Measurements from ENCODE around the gene LMOD1. TPM values are rescaled to one million over a fixed set of nuclear protein-coding genes. Genes with fewer than 3 reads are reported as not detected.
A peak's percentile ranks its signal among the peaks of the same experiment; 100 is the strongest.

The LMOD1 gene
- total RNA-seq, 6 experiments from 2014 or later, result 1.1 to 3.5 (median 2.1) TPM

DNA sequence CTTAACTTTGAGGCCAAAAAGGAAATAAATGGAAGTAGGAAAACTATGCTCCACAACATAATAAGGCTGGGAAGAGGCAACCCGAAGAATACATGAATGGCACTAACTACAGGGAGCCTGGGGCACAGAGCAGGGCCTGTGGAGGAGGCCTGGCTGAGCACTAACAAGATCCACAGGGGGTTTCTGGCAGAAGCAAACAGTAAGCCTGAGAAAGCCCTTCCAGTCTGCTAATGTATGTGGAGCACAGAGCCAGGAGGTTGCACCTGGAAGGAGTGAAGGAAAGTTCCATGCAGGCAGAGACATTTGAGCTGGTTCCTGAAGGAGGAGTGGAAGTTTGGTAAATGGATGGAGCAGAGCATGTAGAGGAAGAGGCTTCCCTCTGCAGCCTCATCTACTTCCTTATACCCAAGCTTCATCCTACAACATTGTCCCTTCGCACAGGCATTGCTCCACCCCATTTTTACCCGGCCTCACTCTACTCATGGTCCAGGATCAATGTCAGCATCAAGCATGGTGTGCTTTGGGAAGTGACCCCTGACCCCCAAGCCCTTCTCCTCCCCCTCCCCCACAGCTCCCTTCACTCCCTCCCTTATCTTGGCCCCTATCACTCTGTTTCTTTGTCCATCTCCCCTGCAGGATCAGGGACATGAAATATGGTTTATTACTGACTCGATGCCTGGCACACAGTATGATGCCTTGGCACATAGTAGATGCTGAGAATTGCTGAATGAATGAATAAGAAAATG, 34.3 kb downstream of the LMOD1 start:
- DNase-seq, result no peak
- Histone ChIP-seq H3K36me3 (no peaks in the 10 kb centered on the region), H3K4me1 (no peaks in the 10 kb centered on the region), H3K27me3 (no peaks in the 10 kb centered on the region), H3K4me3 (no peak overlapping the region), H3K27ac (no peak overlapping the region), H3K9me3 (no peaks in the 10 kb centered on the region)
- no peak for ATAC-seq
- 77% methylated on average over 2 of the region's 4 CpGs for WGBS (ENCODE audit: insufficient coverage, low coverage, low lambda C conversion rate, missing lambda C conversion rate)
- intact Hi-C loops (cut with DNase I), result no loop called here
- no peak for TF ChIP-seq POLR2A (IDR thresholded peaks at IDR 0.05)
- TF ChIP-seq, protein P1, sequence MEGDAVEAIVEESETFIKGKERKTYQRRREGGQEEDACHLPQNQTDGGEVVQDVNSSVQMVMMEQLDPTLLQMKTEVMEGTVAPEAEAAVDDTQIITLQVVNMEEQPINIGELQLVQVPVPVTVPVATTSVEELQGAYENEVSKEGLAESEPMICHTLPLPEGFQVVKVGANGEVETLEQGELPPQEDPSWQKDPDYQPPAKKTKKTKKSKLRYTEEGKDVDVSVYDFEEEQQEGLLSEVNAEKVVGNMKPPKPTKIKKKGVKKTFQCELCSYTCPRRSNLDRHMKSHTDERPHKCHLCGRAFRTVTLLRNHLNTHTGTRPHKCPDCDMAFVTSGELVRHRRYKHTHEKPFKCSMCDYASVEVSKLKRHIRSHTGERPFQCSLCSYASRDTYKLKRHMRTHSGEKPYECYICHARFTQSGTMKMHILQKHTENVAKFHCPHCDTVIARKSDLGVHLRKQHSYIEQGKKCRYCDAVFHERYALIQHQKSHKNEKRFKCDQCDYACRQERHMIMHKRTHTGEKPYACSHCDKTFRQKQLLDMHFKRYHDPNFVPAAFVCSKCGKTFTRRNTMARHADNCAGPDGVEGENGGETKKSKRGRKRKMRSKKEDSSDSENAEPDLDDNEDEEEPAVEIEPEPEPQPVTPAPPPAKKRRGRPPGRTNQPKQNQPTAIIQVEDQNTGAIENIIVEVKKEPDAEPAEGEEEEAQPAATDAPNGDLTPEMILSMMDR (IDR thresholded peaks at IDR 0.05), result no peak

DNA sequence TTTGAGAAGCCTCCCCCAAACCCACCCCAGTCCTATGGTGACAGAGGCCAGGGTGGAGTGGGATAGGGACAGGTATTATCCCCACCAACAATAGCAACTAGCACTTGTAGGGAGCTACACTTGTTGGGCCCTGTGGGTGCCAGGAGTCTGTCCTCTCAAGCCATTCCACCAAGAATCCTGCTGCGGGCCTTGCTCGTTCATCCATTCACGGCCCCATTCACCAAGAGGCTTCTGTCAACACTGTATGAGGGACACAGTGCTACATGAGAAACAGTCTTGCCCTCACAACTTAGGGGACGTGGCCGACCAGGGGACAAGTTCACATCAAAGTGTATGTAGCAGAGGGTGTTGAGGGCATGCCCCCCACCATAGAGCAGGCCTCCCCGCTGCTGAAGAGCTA, 38.7 kb downstream of the LMOD1 start:
- WGBS (ENCODE audit: insufficient coverage, low coverage, low lambda C conversion rate, missing lambda C conversion rate), result no CpG with 5 or more reads among the region's 6 CpGs
- Histone ChIP-seq H3K36me3 (no peaks in the 10 kb centered on the region), H3K4me1 (peaks cover 0 to 19% (median 0%) of the 10 kb centered on the region in 4 donors), H3K27ac (no peak overlapping the region), H3K4me3 (no peak overlapping the region), H3K9me3 (no peaks in the 10 kb centered on the region), H3K27me3 (no peaks in the 10 kb centered on the region)
- no peak for DNase-seq
- intact Hi-C loops (cut with DNase I), result loop anchor here in 1 of 2 donors (10.0 kb wide), 1 partner anchor 217 kb away; the partner anchor contains the start of gene GPR37L1
- no peak for ATAC-seq
- no peak for TF ChIP-seq POLR2A (IDR thresholded peaks at IDR 0.05)
- TF ChIP-seq, protein P1 (IDR thresholded peaks at IDR 0.05), result no peak

DNA sequence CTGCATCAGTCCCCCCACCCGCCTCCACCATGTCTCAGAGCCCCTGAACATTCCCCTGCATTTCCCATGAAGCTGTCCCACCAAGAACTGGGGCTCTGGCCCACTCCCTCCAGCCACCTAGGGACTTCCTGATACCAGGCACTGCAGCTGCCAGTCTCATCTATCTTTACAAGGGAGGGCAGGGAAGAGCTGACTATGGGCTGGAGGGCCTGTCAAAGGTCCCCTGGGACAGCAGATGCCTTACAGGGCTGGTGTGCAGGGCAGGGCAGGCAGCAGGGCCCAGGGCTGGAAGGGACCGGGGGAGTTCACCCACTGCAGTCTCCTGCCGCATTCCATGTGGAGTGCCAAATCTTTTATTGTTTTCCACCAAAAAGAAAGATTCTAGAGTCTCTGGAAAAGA, 40.0 kb downstream of the LMOD1 start:
- intact Hi-C loops (cut with DNase I), result loop anchor here in 1 of 2 donors (10.0 kb wide), 1 partner anchor 218 kb away; the partner anchor contains the start of gene GPR37L1
- H3K27ac ChIP-seq, result no peak overlapping the region
- DNase-seq, result no peak

DNA sequence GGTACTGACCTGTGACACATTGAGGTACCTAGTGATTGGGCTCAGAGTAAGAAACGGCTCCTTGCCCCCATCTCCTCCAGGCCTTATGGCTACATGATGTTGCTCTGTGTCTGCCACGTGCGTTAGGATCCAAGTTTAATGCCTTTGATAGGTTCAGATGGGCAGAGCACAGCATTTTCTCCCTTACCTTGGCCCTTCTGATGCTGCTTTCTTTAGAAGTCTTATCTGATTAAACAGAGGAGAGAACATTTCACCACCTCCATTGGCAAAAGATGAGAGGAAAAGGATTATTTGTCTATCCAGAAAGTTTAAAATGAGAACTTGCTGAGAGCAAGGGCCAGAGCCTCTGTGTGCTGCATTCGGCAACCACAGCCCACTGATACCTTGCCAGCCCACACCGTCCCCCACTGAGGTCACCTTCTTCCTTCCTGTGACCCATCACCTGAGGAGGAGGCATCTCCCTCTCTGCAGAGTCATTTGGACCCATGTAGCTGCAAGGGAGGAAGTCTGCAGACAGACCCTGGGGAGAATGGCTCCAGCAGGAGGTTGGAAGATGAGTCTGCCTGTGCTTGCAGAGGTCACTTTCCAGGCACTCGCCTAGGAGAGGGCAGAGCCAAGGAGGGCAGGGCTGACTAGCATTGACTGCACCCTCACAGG, 41.0 kb downstream of the LMOD1 start:
- 19% methylated on average over 4 of the region's 6 CpGs for WGBS (ENCODE audit: insufficient coverage, low coverage, low lambda C conversion rate, missing lambda C conversion rate)
- ATAC-seq (peak; percentile 16 to 87 (median 71)), DNase-seq (peak in 1 of 3 donors; percentile 73)
- Histone ChIP-seq H3K27me3 (no peaks in the 10 kb centered on the region), H3K36me3 (no peaks in the 10 kb centered on the region), H3K9me3 (no peaks in the 10 kb centered on the region), H3K4me3 (no peak overlapping the region), H3K4me1 (peaks cover 0 to 19% (median 0%) of the 10 kb centered on the region in 4 donors), H3K27ac (peak overlapping the region; percentile 8 to 45 (median 8))
- intact Hi-C loops (cut with DNase I), result loop anchor here in 1 of 2 donors (10.0 kb wide), 1 partner anchor 219 kb away; the partner anchor contains the start of gene GPR37L1
- TF ChIP-seq POLR2A (IDR thresholded peaks at IDR 0.05), result no peak
- TF ChIP-seq, protein P1 (IDR thresholded peaks at IDR 0.05), result no peak

More for the DNA sequence above, 40.0 kb downstream of the LMOD1 start:
- no peak overlapping the region for H3K4me3 ChIP-seq
- H3K9me3 ChIP-seq, result no peaks in the 10 kb centered on the region
- TF ChIP-seq, protein P1 (IDR thresholded peaks at IDR 0.05), result no peak
- TF ChIP-seq POLR2A (IDR thresholded peaks at IDR 0.05), result no peak
- no peak for ATAC-seq
- H3K4me1 ChIP-seq, result peaks cover 0 to 19% (median 0%) of the 10 kb centered on the region in 4 donors
- H3K27me3 ChIP-seq, result no peaks in the 10 kb centered on the region
- H3K36me3 ChIP-seq, result no peaks in the 10 kb centered on the region
- WGBS (ENCODE audit: insufficient coverage, low coverage, low lambda C conversion rate, missing lambda C conversion rate), result no CpG with 5 or more reads among the region's 3 CpGs
